PFSK-1 (cell line): Measurements from ENCODE around the gene CLEC11A.

Experiments used
- POLR2AphosphoS5 ChIP-seq: IDR thresholded peaks from 2 replicates; pipeline ENCODE4 v1.6.1; 2012; ENCODE audit warnings: low read depth, mild to moderate bottlenecking, control low read depth, low read length, moderate library complexity
- REST ChIP-seq, 2 experiments: IDR thresholded peaks; 2 replicates each; pipeline versions ENCODE4 v1.6.1 to v1.8.0; 2011 to 2012; ENCODE audit warnings: low read depth in 2 of 2, low read length in 2 of 2, control low read depth in 1 of 2, inconsistent platforms in 1 of 2, mild to moderate bottlenecking in 1 of 2, moderate library complexity in 1 of 2; ENCODE audit not compliant: insufficient read depth in 1 of 2
- SIN3A ChIP-seq: IDR thresholded peaks from 2 replicates; pipeline ENCODE4 v1.6.1; 2012; ENCODE audit warnings: mild to moderate bottlenecking, low read length, moderate library complexity, borderline replicate concordance; ENCODE audit not compliant: insufficient read depth

GRCh38 chr19:50706387-50706786, 16.8 kb upstream of the CLEC11A start:
- TF ChIP-seq REST (IDR thresholded peaks at IDR 0.05; ENCODE audit: insufficient read depth in 1 of 2, low read depth in 2 of 2, low read length in 2 of 2) (no peak), SIN3A (no peak), POLR2AphosphoS5 (no peak)
